K562 (cell line): ENCODE measurements around the gene CALU. TPM values are rescaled to one million over a fixed set of nuclear protein-coding genes. Genes with fewer than 3 reads are reported as not detected.

Experiments
- EZH2 ChIP-seq: IDR thresholded peaks from 2 replicates; pipeline ENCODE4 v1.6.1; 2012; ENCODE audit warnings: low read depth, mild to moderate bottlenecking, inconsistent platforms, low read length, borderline replicate concordance
- HNRNPL ChIP-seq: fragments of 200-400 bp; formaldehyde crosslinking; IDR thresholded peaks from 2 replicates; pipeline ENCODE4 v1.6.1; 2017; ENCODE audit warnings: low read depth, mild to moderate bottlenecking, low read length
- KAT8 ChIP-seq: fragments of 450-650 bp; IDR thresholded peaks from 2 replicates; pipeline ENCODE4 v1.6.1; 2016; ENCODE audit warnings: low read depth, mild to moderate bottlenecking
- KDM1A ChIP-seq, 2 experiments: fragments of 450-650 bp; IDR thresholded peaks; 2 replicates each; pipeline ENCODE4 v1.6.1; 2016; ENCODE audit warnings: mild to moderate bottlenecking in 2 of 2
- KLF1 ChIP-seq: fragments of 450-650 bp; IDR thresholded peaks from 2 replicates; pipeline ENCODE4 v1.6.1; 2016; ENCODE audit warnings: missing genetic modification characterization, missing compliant biosample characterization
- KLF16 ChIP-seq: IDR thresholded peaks from 2 replicates; pipeline ENCODE4 v1.6.1; 2016; ENCODE audit warnings: antibody characterized with exemption
- MCM5 ChIP-seq: fragments of 450-650 bp; IDR thresholded peaks from 2 replicates; pipeline ENCODE4 v1.6.1; 2016; ENCODE audit warnings: low read depth
- MYBL2 ChIP-seq, 2 experiments: fragments of 450-650 bp in 1 of 2; sonication (generic) in 1 of 2; formaldehyde crosslinking in 1 of 2; IDR thresholded peaks; 2 replicates each; pipeline versions ENCODE4 v1.6.1 to v1.8.1; 2017 to 2022; ENCODE audit warnings: borderline replicate concordance in 1 of 2, inconsistent platforms in 1 of 2, low read depth in 1 of 2, mild to moderate bottlenecking in 1 of 2, missing genetic modification reagents in 1 of 2, moderate library complexity in 1 of 2
- POLR2A ChIP-seq: fragments of 450-650 bp; conservative IDR thresholded peaks from 2 replicates; pipeline ENCODE4 v1.6.1; 2016
- POLR2AphosphoS2 ChIP-seq: IDR thresholded peaks from 2 replicates; pipeline ENCODE4 v1.6.1; 2012; ENCODE audit warnings: low read length, improper control_type of control experiment
- PRMT5 ChIP-seq: sonication (generic); formaldehyde crosslinking; IDR thresholded peaks from 2 replicates; pipeline ENCODE4 v1.5.0; 2020; ENCODE audit warnings: missing genetic modification reagents
- TAF15 ChIP-seq: fragments of 200-400 bp; formaldehyde crosslinking; IDR thresholded peaks from 2 replicates; pipeline ENCODE4 v1.6.1; 2017; ENCODE audit warnings: mild to moderate bottlenecking, low read depth, low read length, moderate library complexity
- TCFL5 ChIP-seq: fragments of 250-450 bp; sonication (Bioruptor Pico); conservative IDR thresholded peaks from 2 replicates; pipeline ENCODE4 v1.6.1; 2021; ENCODE audit warnings: mild to moderate bottlenecking, moderate library complexity, matching md5 sums
- U2AF2 ChIP-seq: fragments of 200-400 bp; formaldehyde crosslinking; optimal IDR thresholded peaks from 2 replicates; pipeline ENCODE3; 2017; ENCODE audit warnings: low read depth, mild to moderate bottlenecking, low read length
- ZFP1 ChIP-seq: fragments of 450-650 bp; formaldehyde crosslinking; IDR thresholded peaks from 2 replicates; pipeline ENCODE4 v1.4.0; 2020; ENCODE audit warnings: mild to moderate bottlenecking, mixed read lengths
- ZFPM2 ChIP-seq: fragments of 250-450 bp; sonication (Bioruptor Pico); IDR thresholded peaks from 2 replicates; pipeline ENCODE4 v1.5.1; 2022; ENCODE audit warnings: mild to moderate bottlenecking
- ZNF696 ChIP-seq: fragments of 250-450 bp; sonication (Bioruptor Pico); conservative IDR thresholded peaks from 2 replicates; pipeline ENCODE4 v1.4.0; 2020; ENCODE audit warnings: mild to moderate bottlenecking, moderate library complexity
- polyA plus RNA-seq, 8 experiments: library from polyadenylated mRNA; depleted of rRNA in 4 of 8; stranded (reverse) in 5 of 8; unstranded in 3 of 8; fragments of >200 nt; fragmentation: Nextera tagmentation in 2 of 8; fragmentation: Illumina TruSeq in 1 of 8; extraction: Ambion mirVana in 2 of 8; extraction: Trizol in 1 of 8; gene quantifications; 2 replicates each; pipeline versions ENCODE4 v1.2.1 to v1.2.3, GENCODE V29; 2011 to 2014; ENCODE audit warnings: inconsistent platforms in 1 of 8, missing spikeins in 1 of 8
- total RNA-seq, 7 experiments: library from RNA; depleted of rRNA in 6 of 7; stranded (reverse); fragments of >200 nt in 6 of 7; fragmentation: Illumina TruSeq in 2 of 7; extraction: Trizol in 2 of 7; gene quantifications; 2 replicates each; pipeline versions ENCODE4 v1.2.1 to v1.2.3, GENCODE V29; 2011 to 2021; ENCODE audit warnings: low replicate concordance in 1 of 7
- TF ChIP-seq, protein P1 (sequence below), 2 experiments: fragments of 150-350 bp in 1 of 2; IDR thresholded peaks; 2 replicates each; pipeline ENCODE4 v1.6.1; 2012 to 2016; ENCODE audit warnings: low read depth in 2 of 2, low read length in 2 of 2, mild to moderate bottlenecking in 1 of 2, moderate library complexity in 1 of 2
- TF ChIP-seq, protein P2 (sequence below): fragments of 150-350 bp; IDR thresholded peaks from 2 replicates; pipeline ENCODE4 v1.6.1; 2014; ENCODE audit warnings: low read depth, mild to moderate bottlenecking, low read length, borderline replicate concordance
- TF ChIP-seq, protein P3 (sequence below): sonication (generic); formaldehyde crosslinking; IDR thresholded peaks from 2 replicates; pipeline ENCODE4 v1.8.1; 2023; ENCODE audit warnings: mild to moderate bottlenecking, missing genetic modification reagents, moderate library complexity

Gene CALU
- total and polyA plus RNA-seq, 9 of the 15 experiments (the other 6 are each of a cell fraction or from before 2014, with no cell fraction given): 166 to 286 (median 215) TPM

DNA sequence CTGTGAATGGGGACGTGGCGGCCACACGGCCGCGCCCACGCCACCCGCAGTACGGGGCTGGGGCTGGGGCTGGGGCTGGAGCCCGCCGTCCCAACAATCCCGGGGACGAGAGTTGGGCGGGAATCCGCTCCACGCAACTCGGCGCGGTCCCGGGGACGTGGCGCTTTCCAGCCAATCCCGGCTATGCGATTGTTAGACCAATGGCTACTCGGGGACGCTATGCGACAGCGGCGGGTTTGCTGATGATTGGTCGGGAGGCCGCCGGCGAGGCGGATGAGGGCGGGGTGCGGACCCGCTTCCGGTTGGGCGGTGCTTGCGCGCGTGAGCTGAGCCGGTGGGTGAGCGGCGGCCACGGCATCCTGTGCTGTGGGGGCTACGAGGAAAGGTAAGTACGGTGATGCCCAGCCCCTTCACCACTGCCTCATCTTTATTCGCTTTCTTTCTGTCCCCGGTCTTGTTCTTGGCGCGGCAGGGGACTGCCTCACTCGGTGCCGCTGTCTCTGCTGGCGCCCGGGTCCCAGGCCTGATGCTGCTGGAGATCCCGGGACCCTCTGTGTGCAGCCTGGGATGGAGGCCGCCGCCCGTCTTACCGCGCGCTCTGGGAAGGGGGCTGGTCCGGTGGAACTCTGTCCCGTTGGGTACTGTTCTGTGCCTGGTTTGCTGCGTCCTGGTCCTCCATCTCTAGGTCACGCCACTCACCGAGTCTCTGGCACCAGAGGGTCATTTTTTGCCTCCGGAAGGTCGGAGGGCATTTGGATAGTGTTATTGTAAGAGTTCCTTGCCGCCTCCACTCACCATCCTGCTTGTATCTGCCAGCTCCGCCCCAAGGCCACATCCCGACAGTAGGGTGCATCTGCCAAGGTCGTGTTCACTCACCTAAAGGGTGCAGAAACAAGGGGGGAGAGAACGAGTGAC lies at the start of gene CALU (continued):
- TF ChIP-seq ZNF696: no peak
- TF ChIP-seq HNRNPL: peak; percentile 76; the same call in 1 of the 2 replicates
- TF ChIP-seq U2AF2: no peak
- no peak; the same call in 1 of the 2 replicates for TF ChIP-seq PRMT5
- TF ChIP-seq, protein P1, sequence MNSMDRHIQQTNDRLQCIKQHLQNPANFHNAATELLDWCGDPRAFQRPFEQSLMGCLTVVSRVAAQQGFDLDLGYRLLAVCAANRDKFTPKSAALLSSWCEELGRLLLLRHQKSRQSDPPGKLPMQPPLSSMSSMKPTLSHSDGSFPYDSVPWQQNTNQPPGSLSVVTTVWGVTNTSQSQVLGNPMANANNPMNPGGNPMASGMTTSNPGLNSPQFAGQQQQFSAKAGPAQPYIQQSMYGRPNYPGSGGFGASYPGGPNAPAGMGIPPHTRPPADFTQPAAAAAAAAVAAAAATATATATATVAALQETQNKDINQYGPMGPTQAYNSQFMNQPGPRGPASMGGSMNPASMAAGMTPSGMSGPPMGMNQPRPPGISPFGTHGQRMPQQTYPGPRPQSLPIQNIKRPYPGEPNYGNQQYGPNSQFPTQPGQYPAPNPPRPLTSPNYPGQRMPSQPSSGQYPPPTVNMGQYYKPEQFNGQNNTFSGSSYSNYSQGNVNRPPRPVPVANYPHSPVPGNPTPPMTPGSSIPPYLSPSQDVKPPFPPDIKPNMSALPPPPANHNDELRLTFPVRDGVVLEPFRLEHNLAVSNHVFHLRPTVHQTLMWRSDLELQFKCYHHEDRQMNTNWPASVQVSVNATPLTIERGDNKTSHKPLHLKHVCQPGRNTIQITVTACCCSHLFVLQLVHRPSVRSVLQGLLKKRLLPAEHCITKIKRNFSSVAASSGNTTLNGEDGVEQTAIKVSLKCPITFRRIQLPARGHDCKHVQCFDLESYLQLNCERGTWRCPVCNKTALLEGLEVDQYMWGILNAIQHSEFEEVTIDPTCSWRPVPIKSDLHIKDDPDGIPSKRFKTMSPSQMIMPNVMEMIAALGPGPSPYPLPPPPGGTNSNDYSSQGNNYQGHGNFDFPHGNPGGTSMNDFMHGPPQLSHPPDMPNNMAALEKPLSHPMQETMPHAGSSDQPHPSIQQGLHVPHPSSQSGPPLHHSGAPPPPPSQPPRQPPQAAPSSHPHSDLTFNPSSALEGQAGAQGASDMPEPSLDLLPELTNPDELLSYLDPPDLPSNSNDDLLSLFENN (IDR thresholded peaks at IDR 0.05; ENCODE audit: low read depth in 2 of 2, low read length in 2 of 2): peak in 1 of 2 experiments; percentile 45; a peak in 1 of 4 replicates
- TF ChIP-seq TAF15: no peak
- TF ChIP-seq KDM1A (IDR thresholded peaks at IDR 0.05): no peak
- TF ChIP-seq MYBL2 (IDR thresholded peaks at IDR 0.05; ENCODE audit: low read depth): no peak
- TF ChIP-seq MYBL2 (CRISPR knock-in tag; IDR thresholded peaks at IDR 0.05; ENCODE audit: borderline replicate concordance): no peak
- TF ChIP-seq POLR2AphosphoS2: peak; percentile 30; the same call in 1 of the 2 replicates
- TF ChIP-seq EZH2: no peak
- TF ChIP-seq ZFP1 (CRISPR knock-in tag): no peak
- TF ChIP-seq KAT8: no peak
- TF ChIP-seq MCM5: no peak
- no peak for TF ChIP-seq ZFPM2 (CRISPR knock-in tag)
- TF ChIP-seq, protein P2, sequence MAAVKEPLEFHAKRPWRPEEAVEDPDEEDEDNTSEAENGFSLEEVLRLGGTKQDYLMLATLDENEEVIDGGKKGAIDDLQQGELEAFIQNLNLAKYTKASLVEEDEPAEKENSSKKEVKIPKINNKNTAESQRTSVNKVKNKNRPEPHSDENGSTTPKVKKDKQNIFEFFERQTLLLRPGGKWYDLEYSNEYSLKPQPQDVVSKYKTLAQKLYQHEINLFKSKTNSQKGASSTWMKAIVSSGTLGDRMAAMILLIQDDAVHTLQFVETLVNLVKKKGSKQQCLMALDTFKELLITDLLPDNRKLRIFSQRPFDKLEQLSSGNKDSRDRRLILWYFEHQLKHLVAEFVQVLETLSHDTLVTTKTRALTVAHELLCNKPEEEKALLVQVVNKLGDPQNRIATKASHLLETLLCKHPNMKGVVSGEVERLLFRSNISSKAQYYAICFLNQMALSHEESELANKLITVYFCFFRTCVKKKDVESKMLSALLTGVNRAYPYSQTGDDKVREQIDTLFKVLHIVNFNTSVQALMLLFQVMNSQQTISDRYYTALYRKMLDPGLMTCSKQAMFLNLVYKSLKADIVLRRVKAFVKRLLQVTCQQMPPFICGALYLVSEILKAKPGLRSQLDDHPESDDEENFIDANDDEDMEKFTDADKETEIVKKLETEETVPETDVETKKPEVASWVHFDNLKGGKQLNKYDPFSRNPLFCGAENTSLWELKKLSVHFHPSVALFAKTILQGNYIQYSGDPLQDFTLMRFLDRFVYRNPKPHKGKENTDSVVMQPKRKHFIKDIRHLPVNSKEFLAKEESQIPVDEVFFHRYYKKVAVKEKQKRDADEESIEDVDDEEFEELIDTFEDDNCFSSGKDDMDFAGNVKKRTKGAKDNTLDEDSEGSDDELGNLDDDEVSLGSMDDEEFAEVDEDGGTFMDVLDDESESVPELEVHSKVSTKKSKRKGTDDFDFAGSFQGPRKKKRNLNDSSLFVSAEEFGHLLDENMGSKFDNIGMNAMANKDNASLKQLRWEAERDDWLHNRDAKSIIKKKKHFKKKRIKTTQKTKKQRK: no peak; the same call in 1 of the 2 replicates
- peak; percentile 88; the same call in 1 of the 2 replicates for TF ChIP-seq KLF1 (tag)
- TF ChIP-seq, protein P3, sequence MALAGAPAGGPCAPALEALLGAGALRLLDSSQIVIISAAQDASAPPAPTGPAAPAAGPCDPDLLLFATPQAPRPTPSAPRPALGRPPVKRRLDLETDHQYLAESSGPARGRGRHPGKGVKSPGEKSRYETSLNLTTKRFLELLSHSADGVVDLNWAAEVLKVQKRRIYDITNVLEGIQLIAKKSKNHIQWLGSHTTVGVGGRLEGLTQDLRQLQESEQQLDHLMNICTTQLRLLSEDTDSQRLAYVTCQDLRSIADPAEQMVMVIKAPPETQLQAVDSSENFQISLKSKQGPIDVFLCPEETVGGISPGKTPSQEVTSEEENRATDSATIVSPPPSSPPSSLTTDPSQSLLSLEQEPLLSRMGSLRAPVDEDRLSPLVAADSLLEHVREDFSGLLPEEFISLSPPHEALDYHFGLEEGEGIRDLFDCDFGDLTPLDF (CRISPR knock-in tag): peak; percentile 96
- TF ChIP-seq KLF16: no peak
- TF ChIP-seq TCFL5 (CRISPR knock-in tag): no peak
- peak; percentile 97 for TF ChIP-seq POLR2A
